GM19452 (cell line): Measurements from ENCODE around the gene C16orf95.

Experiments used
- ATAC-seq: cut with Tn5 transposase; IDR thresholded peaks from one replicate; pipeline ENCODE4 v1.9.1; 2021; ENCODE audit not compliant: unreplicated experiment

C16orf95 gene

DNA sequence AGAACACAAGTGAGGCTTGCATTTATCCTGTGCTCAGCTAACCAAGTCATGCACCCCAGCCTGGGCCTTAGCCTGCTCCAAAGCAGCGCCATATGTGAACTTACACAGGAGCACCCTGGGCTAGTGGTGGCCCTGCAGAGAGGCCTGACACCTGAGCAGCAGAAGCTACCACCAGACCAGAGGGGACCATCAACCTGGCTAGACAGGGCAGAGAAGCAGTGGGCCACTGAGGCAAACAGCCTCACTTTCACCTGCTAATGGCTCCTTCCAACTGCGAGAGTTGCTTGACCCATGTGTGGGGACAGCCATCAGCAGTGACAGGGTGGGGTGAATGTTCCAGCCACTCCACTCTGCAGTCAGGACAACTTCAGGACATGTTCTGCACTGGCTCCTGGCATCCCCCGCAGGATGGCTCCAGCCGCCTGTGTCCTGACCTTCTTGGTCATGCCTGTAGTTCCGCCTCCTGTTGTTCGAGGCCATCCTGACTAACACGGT lies 2.9 kb upstream of the C16orf95 start:
- ATAC-seq = no peak

DNA sequence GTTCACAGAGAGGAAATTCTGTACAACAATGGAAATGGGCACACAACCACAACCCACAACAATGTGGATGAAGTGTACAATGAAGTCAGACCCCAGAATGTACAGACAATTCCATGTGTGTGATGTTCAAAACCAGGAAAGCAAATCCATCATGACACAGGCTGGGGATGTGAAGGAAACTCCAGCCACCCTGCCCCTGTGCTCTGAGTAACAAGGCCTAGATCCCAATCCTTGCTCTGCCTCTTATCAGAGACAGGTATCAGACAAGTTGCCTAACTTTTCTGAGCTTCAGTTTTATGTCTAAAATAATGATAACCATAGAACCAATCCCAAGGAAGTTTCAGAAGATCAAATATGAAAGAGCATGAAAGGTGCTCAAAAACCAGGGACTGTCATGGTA lies 1.8 kb upstream of the C16orf95 start:
- no peak for ATAC-seq

DNA sequence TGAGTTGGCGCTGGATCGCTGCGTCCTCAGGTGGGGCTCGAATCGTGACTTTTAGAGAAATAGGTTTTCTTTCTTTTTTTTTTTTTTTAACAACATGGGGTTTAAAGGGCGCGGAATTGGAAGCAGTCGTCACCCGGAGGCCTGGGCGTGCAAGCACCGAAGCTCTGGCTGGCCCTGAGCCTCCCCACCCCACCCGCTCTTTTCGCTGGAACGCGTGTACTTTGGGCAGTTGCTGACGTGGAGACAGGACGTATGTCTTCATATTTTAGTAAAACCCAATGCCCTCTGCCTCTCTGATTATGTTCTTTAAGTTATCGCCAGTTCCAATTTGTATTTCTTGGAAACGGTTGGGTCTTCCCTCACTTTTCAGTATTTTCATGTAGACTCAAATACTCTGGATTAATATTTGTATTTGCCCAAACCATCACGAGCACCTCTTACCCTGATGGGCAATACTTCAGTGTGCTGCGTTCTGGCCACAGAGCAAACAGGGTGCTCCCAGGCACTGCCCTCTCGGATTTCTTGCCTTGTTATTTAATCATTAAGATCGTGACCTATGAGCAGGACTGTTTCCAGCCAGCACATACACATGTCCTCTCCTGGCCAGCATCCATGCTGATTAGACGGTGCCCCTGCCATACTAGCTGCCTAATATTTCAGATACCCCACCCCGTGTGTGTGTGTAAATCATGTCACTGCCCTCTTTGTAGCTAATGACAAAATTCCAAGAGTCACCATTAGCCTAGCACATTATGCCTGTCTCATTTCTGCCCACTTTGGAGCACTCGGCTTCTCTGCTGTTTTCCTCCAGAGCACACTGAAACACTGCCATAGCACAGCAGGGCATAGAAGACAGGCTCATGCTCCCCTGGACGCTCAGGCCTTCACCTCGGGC lies 805 bp upstream of the C16orf95 start:
- peak; percentile 24 for ATAC-seq

DNA sequence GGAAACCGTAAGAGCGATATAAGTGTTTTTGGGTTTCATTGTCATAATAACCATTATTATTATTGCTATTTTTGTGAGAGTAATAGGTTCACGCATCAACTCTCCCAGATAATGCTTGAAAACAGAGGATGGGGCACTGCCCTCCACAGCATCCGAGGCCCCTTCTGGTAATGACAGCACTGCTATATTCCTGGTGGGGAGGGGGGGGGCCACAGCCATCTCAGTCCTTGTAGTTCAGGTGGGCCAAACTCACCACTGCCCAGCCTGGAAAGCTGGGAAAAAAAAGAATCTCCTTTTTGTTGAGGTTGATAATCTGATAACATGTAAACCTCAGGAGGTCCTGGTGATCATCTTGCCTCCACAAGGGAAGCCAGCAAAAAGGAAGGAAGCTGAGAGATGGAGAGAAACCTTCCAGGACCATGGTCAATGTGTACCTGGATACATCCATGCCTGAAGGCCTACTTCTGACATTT lies 706 bp downstream of the C16orf95 start:
- ATAC-seq = no peak

DNA sequence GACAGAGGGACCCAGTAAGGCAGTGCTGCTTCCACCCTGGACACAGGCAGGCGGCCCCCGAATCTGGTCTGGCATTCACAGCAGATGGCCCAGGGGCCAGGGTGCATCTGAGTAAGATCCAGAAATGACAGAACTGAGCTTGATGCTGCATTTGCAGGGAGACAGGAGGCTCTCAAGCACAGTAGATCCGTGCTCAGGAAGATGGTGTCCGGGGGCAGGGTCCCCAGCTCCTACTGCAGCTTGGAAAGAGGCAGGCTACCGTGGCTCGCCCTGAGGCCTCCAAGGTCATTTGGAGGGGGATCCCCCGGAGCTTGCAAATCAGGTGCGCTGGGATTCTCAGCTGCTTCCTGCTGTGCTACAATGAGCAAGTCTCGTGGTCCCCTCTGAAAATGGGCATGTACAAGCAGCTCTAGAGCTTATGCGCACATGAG lies 2.2 kb downstream of the C16orf95 start:
- no peak for ATAC-seq

DNA sequence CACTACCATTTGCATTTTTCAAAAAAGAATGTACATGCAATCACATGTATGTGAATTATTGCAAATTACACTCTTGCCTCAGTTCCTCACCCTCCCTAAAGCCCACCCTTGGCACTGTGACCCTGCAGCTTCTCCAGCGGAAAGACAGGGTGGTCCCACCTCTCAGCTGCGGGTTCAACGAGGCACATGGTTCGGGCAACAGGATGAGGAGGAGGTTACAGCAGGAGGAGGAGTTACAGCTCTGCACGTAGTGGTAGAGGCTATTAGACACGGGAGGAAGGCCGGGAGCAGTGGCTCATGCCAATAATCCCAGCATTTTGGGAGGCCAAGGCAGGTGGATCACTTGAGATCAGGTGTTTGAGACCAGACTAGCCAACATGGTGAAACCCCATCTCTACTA lies 5.2 kb downstream of the C16orf95 start:
- ATAC-seq = no peak

DNA sequence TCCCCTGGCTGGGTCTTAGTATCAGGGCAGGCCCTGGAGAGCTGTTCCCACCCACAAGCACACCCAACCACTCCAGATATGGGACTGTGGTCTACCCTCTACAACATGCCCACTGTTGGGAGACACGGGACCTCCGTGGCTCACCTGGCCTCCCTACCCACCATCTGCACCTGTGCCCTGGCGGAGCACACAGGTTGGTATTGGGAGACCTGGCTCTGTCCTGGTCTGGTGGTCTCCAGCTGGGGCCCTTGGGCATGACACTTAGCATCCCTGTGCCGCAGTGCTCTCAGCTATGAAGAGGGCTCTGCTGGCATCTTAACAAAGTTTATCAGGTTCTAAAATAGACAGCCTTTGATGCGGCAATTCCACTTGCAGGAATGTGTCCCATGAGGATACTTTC lies 5.8 kb downstream of the C16orf95 start:
- no peak for ATAC-seq

DNA sequence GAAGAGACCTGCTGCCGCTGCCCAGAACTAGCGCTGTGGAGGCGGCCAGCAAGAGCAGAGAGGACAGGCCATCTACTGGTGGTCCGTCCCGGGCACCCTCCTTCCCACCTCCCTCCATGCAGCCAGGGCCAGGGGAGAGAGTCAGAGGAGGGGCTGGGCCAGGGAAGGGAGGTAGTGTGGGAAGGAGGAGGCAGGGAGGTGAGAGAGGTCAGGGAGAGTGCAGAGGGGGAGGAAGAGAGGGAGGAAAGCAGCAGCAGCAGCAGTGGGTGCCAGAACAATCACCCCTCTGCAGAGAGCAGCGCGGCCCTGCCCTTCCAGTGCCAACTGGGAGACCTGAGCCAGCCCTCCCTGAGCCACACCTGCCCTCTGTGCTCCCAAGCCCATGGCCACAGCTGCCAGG lies 6.6 kb downstream of the C16orf95 start:
- ATAC-seq = no peak

DNA sequence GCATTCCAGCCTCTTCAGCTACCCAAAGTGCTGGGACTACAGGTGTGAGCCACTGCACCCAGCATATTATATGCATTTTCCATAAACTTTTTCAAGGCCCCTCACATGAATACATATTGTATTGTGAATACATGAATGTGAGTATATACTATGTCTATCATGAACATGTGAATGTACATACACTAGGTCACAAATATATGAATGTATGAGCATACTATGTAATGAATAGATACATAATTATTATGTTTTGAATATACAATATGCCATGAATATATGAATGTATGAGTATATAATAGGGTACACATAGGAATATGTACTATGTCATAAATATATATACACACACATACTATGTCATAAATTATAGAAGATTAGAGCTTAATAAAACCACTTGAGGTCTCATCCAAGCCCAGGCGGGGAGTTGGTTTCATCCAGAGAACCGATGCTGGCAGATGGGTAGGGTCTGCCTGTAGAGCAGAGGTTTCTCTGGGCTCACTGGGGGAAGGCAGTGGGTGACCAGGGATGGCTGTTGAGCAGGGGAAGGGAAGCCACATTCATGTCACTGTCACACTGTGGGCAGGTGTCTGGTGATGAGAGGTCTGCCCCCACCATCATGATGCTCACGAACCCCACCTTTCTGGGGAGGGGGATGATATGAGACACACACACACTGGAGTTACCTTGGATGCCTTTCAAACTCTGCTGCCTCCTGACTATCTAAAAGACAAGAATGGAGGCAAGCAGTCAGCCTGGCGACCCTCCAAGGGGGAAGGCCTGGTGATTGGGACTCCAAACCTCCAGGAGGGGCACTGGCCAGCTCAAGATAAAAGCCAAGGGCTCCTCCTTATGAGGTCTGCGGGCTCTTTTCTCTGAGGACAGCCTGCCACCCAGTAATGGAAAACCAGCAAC lies 7.3 kb downstream of the C16orf95 start:
- no peak for ATAC-seq

DNA sequence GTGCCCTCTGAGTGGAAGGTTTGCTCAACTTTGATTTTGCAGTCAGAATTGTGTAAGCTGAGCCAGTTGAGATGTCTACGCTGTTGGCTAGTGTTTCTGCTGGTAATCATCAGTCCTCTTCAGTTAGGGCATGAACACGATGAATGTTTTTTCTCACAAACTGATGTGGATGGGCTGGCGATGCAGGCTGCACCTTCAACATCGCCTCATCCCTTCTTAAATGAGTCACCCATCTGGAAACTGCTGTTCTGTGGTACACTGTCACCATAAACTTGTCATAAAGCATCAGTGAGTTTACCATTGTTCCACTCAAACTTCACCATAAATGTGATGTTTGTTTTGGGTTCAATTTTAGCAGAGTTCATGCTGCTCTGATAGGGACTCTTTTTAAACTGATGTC lies 8.4 kb downstream of the C16orf95 start:
- ATAC-seq = no peak

DNA sequence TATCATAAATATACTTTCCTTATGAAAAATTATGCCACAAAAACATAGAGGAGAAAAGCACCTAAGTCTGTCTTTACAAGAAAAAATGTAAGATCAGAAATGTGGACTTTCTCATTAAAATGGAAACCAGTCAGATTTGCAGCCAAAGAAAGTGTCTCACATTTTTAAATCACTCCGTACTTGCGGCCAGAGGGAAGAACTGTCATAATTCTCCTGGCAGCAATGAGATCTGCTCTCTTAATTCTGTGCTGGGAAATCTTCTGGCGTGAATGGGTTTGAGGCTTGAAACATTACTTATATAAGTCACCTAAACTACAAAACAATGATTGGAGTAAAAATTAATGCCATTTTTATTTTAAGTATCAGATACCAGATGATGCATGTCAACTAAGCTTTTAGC lies 10.7 kb downstream of the C16orf95 start:
- no peak for ATAC-seq

DNA sequence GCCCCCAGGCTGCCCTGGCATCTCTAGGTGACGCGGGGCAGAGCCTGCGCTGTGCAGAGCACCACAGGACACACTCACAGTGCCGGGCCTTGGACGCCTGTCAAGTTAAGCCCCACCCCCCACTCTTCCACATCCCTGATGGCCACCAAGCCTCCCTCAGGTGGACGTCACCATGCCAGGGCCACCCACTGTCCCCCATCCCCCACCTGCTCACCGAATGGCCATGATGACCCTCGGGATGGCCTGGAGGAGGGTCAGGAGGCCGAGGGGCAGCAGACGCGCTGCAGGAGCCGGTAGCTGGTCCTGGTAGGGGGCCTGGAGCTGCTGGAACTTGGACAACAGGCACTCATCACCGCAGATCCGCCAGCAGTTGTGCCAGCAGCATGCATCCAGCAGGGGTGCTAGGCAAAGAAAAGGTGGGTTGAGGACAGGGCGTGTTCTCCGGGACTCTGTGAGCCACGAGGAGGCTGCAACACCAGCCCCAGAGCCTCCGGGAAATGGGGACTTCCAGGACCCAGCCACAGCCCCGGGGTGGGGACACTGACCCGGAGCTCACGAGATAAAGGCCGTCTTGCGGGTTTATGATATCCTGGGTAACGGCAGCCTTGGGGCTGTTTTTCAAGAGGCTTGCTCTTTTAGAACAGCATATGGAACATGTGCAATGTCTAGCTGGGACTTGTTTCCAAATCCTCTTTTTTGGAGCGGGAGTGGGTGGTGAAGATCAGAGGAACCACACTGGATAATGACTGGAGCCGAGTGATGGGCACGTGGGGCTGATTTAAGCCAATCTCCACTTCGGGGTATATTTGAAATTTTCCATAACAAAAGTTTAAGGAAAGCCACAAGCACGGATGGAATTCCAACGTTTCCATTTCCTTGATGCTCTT lies 11.4 kb downstream of the C16orf95 start:
- no peak for ATAC-seq

DNA sequence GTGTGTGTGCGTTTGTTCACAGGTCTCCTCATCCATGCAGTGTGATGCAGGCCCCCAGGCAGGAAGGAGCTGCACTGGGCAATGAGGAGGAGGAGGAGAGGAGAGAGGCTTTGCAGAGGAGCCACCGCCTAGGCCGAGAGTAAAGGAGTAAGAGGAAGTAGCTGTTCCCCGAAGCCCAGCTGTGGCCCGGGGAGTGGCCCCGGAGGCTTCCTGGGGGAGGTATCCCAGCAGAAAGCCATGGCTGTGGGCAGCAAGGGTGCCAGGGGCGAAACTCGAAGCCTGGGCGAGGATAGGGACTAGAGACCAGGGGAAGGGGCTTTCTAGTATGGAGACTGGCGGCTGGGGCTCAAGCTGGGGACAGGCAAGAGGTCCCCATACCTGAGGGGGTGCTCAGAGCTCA lies 12.2 kb downstream of the C16orf95 start:
- no peak for ATAC-seq

DNA sequence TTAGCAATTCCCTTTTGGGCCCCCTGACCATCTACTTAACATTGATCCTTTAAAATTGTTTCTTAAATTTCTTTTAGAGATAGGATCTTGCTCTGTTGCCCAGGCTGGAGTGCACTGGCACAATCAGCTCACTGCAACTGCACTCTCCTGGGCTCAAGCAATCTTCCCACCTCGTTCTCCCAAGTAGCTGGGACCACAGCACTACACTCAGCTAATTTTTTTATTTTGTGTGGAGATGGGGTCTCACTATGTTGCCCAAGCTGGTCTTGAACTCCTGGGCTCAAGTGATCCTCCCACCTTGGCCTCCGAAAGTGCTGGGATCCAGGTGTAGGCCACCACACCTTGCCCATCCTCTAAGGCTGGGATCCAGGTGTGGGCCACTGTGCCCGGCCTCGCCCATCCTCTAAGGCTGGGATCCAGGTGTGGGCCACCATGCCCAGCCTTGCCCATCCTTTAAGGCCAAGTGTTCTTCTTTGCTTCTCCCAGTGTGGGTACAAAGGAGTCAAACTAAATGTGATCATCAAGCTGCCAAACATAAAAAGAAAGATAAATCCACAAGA lies 13.2 kb downstream of the C16orf95 start:
- no peak for ATAC-seq

DNA sequence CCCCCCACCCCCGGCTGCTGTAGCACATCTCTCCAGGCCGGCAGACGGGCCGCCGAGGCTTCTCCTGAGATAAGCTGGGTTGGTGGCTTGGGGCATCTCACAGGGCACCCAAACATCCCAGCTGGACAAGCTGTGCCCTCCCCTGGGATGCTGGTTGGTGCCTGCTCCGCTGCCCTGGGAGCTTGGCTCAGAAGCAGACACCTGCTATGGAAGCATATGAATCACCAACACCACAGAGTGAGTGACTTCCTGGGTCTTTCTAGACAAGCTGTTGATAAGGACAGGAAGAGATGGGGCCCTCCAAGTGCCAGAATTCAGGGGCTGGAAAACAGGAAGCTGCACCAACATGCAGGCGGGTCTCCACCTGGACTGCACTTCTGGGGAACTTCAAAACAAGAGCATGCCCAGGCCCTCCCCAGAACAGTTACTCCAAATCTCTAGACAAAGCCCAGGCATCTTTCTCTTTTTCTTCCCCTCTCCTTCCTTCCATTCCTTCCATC lies 13.7 kb downstream of the C16orf95 start:
- ATAC-seq = no peak

DNA sequence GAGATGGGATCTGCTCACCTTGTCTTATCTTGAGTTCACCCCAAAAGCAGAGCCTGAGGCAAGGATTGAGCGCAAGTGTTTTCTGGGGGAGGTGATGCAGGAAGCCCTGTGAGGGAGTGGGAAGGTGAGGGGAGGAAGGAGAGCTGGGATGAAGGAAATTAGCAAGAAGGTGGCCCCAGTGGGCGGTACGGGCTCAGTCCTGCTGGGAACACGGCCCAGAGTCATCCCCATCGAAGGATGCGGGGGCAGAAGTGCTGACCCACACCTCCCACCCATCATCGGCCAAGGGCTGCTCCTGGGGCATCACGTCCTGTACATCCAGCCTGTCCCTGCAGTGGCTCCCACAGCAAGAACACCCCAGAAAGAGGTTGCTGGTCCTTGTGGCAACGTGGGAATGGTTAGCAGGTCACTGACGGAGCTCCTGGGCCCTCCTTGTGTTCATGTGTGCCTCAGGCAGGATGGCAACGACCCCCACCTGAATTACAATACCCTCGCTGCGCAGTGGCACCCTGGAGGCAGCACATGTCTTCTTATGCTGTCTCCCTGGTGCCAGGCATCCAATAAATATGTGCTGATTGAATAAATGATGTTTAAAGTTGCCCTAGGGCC lies 18.2 kb downstream of the C16orf95 start:
- ATAC-seq = no peak

DNA sequence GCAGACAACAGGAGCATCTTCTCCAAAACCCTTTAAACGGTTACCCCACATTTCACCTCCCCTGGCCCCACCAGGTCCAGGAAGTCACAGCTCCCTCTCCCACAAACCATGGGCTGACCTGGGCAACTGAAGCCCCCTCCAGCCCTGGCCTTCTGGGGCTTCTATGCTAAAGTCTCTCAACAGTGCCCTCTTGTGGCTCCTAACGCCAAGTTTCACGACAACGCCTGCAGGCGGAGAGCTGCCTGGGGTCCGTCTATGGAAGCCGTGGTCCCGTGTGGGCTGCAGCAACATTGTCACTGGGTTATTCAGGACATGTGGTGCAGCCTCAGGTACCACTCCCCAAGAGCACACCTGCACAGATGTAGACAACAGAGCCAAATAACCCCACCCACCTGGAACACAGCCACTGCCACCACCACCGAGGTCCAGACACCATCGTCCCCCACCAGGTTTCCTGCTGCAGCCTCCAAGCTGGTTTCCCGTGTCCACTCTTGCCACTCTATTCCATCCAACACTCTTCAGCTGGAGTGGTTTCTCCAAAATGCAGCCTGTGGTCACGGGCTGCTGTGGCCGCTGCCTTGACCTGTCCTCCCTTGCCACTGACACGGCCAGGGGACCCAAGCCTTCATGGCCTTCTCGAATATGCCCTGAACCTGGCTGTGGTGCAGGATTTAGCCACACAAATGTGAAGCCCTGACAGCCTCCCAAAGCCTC lies 19.1 kb downstream of the C16orf95 start:
- ATAC-seq = no peak

DNA sequence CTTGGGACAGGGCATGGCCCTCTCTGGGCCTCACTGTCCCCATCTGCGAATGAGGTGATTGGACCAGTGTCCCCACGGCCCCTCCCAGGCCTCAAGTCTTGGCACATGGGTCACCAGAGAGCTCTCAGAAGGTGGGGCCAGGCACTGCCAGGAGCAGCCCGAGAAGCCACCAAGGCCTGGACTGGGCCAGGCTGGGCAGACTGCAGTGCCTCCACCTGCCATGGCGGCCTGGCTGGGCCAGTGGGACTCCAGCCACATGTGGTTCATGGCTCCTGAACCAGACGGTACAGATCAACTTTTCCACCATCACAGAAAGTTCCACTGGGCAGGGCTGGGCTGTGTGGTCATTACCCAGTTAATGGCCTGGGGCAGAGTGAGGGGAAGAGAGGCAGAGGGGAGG lies 19.8 kb downstream of the C16orf95 start:
- no peak for ATAC-seq
